GM12801 (cell line): ENCODE measurements around the gene NVL.

ENCODE experiments used
- CTCF ChIP-seq: IDR thresholded peaks from one replicate; pipeline ENCODE4 v1.5.1; 2011; ENCODE audit warnings: control low read depth; ENCODE audit not compliant: insufficient read length; ENCODE audit errors: extremely low read depth

The NVL gene

DNA sequence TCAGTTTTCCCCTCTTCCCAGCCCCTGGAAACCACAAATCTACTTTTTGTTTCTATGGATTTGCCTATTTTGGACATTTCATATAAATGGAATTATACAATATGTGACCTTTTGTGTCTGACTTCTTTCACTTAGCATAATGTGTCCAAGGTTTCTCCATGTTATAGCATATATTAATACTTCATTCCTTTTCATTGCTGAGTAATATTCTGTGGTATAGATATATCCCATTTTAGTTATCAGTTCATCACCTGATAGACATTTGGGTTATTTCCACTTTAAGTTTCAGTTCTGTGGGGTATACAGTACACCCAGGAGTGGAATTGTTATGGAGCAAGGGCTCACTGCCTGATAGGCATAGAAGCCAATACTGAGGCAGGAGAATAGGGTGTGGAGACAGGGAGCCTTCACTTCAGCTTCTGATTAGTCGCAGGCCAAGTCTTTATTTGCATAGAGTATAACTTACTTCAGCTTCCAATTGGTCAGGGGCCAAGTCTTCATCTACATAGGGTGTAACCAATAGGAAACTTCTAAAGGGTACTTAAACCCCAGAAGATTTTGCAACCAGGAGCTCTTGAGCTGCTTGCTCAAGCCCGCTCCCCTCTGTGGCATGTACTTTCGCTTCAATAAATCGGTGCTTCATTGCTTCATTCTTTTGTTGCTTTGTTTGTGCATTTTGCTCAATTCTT is 8.3 kb upstream of the NVL start:
- TF ChIP-seq CTCF, result no peak

DNA sequence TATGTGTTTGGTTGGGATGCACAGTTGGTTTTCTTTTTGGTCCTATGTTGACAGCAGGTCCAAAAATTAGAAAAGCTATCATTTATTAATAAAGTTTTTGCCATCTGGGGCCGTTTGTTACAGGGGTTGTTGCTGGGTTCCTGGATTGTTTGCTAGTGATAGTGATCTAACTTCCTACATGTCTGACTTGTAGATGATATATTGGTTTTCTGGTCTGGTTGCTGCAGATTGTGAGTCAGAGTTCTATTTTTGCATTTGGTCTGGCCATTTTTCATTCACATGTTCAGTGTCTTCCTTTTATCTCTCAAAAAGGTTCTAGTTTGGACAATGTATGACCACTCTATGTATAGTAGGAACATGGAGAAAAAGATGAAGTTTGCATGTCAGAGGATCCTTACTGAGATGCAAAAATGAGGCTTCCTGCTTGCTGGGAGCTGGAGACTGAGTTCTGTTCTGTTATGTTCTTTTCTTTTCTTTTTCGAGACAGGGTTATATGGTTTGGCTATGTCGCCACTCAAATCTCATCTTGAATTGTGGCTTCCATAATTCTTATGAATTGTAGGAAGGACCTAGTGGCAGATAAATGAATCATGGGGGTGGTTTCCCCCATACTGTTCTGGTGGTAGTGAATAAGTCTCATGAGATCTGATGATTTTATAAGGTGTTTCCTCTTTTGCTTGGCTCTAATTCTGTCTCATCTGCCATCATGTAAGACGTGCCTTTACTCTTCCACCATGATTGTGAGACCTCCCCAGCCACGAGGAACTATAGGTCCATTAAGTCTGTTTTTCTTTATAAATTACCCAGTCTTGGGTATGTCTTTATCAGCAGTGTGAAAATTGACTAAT is 4.2 kb upstream of the NVL start:
- TF ChIP-seq CTCF, result no peak

- no peak for TF ChIP-seq CTCF
Observed at GRCh38 chr1:224333309-224333926, 3.4 kb upstream of the NVL start.

GRCh38 chr1:224331824-224332223 is 1.9 kb upstream of the NVL start:
- no peak for TF ChIP-seq CTCF

- TF ChIP-seq CTCF, result no peak
Observed at GRCh38 chr1:224331326-224331725, 1.4 kb upstream of the NVL start.

DNA sequence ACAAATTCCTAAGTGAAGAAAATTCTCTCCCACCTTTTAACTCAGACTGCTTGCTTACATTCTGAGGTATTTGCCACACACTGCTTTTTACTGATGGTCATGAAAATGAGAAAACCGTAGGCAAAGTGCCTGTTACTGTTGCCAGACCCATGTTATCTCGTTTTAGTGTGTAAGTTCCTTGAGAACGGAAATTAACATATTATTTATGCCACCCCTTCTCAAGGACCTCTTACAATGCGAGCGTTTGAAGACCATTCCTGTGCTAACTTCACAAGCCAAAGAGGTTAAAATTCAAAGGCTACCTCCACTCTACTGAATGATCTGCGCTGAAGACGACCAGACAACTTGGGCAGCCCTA is 509 bp downstream of the NVL start:
- TF ChIP-seq CTCF, result no peak

DNA sequence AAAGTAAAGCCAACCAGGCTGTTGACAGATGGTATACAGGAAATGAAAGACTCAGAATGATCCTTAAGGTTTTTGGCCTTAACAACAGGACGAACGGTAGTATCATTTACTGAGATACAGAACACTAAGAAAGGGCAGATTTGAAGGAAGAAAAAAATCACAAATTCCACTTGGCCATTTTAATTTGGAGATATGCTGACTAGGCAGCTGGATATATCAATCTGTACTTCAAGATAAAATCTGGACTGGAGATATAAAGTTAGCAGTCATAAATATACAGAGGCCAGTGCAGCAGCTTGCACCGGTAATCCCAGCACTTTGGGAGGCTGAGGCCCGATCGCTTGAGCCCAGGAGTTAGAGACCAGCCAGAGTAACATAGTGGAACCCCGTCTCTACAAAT is 1.3 kb downstream of the NVL start:
- TF ChIP-seq CTCF, result no peak
